ENCODE results near the gene GRN. TPM values are rescaled to one million over a fixed set of nuclear protein-coding genes. Genes with fewer than 3 reads are reported as not detected.

GRN gene
- total and polyA plus RNA-seq, 9 of the 15 experiments (the other 6 are each of a cell fraction or from before 2014, with no cell fraction given), result 5.4 to 75.3 (median 20.7) TPM

DNA sequence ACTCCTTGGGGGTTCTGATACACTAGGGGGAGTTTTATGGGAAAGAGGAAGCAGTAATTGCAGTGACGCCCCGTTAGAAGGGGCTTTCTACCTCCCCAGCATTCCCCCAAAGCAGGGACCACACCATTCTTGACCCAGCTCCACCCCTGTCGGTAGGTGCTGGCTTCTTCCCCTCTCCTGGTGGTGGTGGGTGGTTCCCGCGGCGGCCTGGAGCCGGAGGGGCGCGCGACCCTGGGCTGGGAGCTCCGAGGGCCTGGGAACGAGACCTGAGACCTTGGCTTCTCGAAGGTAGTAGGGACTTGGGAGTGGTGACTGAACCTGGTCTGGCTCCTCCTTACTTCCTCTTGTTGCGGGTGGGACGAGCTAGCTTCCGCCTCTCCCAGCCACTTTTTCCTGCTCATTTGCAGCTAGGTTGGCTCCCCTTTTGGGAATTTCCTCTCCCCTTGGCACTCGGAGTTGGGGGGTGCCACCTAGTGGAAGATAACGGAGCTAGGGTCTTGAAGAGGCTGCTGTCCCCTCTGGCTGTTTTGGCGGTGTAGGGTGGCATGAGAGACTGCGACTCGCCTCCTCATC is 438 bp downstream of the GRN start (continued):
- TF ChIP-seq TAF7 (tag; IDR thresholded peaks at IDR 0.05), result no peak
- no peak for TF ChIP-seq POLR2B (IDR thresholded peaks at IDR 0.05; ENCODE audit: low read depth, partially characterized antibody)
- no peak for TF ChIP-seq ZNF232 (CRISPR knock-in tag; IDR thresholded peaks at IDR 0.05)
- no peak for TF ChIP-seq L3MBTL2 (IDR thresholded peaks at IDR 0.05)
- no peak for TF ChIP-seq RHOXF2B (CRISPR knock-in tag; conservative IDR thresholded peaks at IDR 0.05)
- no peak for TF ChIP-seq ZBTB26 (CRISPR knock-in tag; IDR thresholded peaks at IDR 0.05)
- no peak for TF ChIP-seq ESRRB (CRISPR knock-in tag; IDR thresholded peaks at IDR 0.05; ENCODE audit: borderline replicate concordance)
- TF ChIP-seq NBN (IDR thresholded peaks at IDR 0.05; ENCODE audit: low read depth), result no peak
- TF ChIP-seq ZFP91 (CRISPR knock-in tag; IDR thresholded peaks at IDR 0.05), result no peak
- TF ChIP-seq ZBTB33 (CRISPR knock-in tag; IDR thresholded peaks at IDR 0.05), result no peak
- peak; percentile 8; the same call in 1 of the 2 replicates for TF ChIP-seq SP1 (CRISPR knock-in tag; IDR thresholded peaks at IDR 0.05)
- no peak for TF ChIP-seq ZNF318 (IDR thresholded peaks at IDR 0.05; ENCODE audit: borderline replicate concordance in 1 of 2, low read depth in 1 of 2)
- no peak for TF ChIP-seq HLTF (IDR thresholded peaks at IDR 0.05)
- 0 out of 2 replicates have a peak, but pooled peaks have one; percentile 37 for TF ChIP-seq MYNN (IDR thresholded peaks at IDR 0.05)
- TF ChIP-seq MYNN (CRISPR knock-in tag; IDR thresholded peaks at IDR 0.05), result no peak
- peak; percentile 57 for TF ChIP-seq RBFOX2 (IDR thresholded peaks at IDR 0.05; ENCODE audit: low read depth, low read length)
- TF ChIP-seq ATF7 (IDR thresholded peaks at IDR 0.05), result no peak

Measured in K562 (cell line).